Activated effector memory CD4-positive, alpha-beta T cell treated with anti-CD3 and anti-CD28 coated beads, Interleukin-2, amount 50 U/mL, for 16 hours (primary cell): ENCODE results near the gene TCL1B.

ENCODE experiments used
- DNase-seq: peaks from one replicate; pipeline ENCODE4 v3.0.0-alpha.2; 2020

TCL1B gene

DNA sequence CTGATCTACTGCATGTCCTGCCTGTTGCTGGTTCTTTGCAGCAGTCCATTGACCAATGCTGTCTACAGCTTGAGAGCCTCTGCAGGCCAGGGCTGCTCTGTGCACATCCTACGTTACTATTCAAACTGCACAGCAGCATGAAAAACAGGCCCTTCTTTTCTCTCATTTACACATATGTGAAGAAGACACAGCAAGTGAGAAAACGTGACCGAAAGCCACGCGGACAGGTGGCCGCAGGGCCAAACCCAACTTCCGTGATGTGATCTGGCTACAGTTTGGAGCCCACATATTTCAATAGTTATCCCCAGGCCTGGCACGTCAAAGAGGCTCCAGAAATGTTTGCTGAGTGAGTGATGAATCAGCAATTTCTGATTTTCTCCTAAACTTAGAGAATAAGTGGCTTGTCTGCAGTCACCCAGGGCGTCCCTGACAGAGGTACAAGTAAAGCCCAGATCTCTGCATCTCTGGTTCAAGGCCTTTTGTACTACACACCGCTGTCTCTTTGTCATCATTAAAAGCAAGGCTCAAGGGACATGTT is 17.9 kb upstream of the TCL1B start:
- no peak for DNase-seq

DNA sequence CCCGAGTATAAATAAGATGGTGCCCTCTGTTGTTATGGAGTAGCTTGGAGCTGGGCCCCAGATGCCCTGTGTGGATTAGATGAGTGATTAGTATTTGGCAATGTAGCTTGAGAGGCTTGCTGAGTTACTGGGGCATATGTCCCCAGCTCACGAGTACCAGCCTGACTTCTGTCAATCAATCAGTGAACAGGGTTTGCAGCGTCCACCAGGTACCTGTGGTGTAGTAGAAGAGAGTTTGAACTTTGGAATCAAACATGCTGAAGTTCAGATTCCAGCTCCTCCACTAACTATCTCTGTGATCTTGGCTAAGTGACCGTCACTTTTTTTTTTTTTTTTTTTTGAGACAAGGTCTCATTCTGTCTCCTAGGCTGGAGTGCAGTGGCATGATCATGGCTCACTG is 11.6 kb upstream of the TCL1B start:
- DNase-seq: no peak

DNA sequence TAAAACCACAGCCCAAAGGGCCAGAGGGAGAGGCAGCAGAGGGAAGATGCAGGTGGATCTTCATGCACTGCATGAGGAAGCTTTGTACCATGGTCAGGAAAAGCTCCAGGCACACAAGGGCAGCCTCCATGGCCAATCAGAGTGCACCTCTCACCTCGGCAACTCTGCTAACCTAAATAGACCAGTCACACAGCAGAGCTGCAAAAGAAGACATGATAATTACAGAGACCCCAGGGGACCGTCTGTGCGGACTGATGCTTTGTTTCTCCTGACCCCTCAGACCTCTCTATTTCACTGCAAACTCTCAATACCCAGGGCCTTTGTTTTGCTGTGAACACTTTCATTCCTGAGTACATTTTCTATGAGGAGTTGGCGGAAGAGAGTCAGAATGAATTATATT is 10.7 kb upstream of the TCL1B start:
- no peak for DNase-seq

DNA sequence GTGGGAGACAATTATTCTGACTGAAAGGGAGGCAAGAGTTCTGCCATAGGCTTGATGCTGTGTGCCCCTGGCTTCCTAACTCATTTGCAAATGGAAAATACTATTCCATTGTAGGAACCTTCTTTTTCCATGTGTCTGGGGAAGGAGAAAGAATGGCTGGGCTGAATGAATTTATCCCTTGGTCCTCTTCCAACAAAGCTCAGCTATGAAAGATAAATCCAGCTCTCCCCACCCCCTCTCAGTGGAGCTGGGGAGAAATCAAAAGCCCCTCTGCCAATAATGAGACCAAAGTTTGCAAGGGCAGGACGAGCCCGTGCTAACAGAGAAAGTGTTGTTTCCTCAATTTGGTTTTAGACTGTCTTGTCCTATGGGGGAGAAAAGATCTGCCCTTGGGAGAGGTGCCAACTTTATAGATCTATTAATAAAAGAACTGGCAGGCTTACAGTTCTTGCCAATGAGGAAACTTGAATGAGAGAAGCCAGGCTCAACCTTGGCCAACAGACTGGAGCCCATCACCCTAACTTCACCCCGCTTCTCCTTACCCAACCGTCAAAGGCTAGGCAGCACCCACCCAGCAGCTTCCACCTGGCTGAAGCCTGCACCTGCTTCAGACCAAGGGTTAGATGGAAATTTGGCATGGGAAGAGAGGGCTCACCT is 8.9 kb upstream of the TCL1B start:
- no peak for DNase-seq

DNA sequence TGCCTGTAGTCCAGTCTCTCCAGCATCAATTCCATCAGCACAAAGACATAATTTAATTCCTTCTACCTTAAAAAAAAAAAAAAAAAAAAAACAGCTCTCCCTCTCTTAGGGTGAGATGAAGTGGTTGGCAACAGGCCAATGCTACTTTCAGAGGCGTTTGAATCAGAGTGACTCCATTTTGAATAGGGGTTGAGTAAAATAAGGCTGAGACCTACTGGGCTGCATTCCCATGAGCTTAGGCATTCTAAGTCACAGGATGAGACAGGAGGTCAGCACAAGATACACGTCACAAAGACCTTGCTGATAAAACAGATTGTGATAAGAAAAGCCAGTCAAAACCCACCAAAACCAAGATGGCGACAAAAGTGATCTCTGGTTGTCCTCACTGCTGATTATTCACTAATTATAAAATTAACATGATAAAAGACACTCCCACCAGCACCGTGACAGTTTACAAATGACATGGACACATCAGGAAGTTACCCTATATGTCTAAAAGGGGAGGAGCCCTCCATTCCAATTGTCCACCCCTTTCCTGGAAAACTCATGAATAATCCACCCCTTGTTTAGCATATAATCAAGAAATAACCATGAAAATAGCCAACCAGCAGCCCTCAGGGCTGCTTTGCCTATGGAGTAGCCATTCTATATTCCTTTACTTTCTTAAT is 6.9 kb upstream of the TCL1B start:
- DNase-seq: no peak

DNA sequence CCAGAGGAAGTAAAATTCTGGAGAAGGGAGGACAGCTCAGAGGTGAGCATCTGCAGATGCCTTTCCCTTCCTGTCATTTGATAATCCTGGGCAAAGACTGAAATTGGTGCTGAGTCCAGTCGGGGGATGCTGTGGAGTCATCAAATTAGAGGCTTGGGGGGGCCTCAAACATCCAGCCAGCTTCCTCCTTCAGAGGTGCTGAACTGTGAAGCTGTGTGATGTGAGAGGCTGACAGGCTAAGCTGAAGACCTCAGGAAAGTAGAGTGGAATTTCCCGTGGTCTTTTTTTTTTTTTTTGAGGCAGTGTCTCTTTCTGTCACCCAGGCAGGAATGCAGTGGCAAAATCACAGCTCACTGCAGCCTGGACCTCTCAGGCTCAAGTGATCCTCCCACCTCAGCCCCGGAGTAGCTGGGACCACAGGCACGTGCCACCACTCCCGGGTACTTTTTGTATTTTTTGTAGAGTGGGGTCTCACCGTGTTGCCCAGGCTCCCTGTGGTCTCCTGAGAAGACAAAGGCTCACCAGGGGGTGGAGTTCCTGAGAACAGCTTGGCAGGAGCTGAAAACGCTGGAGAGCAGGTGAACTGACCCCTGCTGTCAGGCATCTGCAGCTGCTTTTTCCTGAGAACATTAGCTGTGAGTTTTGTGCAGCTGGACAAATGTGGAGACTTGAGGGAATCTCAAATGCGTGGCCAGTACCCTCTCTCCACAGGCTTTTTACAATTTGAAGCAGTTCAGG is 6.1 kb upstream of the TCL1B start:
- DNase-seq: no peak

DNA sequence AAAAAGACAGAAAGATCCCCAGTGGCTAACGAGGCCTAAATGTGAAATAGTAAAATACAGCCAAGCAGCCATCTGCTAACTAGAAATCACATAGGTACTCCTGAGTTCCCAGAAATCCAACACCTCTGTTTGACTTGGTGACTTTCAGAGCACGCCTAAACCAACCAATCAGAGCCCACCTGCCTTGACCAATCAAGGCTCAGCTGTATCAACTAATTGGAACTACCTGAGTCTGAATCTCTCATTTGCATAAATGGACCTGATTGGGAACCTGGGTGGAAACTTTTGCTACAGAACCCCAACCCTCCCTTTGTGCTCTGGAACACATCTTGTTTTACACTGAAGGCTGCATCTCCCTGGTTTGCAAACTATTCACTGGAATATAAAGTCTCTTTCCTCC is 5.1 kb upstream of the TCL1B start:
- no peak for DNase-seq

DNA sequence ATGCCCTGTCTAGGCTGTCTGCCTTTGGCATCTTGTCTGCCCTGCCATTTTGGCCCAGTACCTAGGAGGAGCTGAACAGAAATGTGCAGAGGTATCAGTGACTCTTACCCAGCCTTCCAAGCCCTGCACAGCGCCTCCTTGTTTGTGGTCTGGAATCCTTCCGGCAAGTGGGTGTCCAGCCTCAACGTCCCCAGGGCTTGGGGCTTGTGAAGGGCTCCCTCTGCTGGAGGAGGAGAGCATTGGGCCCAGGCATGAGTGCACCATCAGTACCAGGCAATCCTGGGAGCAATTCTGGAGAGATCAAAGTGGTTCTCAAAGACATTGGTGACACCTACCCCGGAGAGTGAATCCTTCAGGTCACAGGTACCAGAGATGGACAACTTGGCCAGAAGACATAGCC is 2.4 kb upstream of the TCL1B start:
- peak; percentile 73 for DNase-seq

DNA sequence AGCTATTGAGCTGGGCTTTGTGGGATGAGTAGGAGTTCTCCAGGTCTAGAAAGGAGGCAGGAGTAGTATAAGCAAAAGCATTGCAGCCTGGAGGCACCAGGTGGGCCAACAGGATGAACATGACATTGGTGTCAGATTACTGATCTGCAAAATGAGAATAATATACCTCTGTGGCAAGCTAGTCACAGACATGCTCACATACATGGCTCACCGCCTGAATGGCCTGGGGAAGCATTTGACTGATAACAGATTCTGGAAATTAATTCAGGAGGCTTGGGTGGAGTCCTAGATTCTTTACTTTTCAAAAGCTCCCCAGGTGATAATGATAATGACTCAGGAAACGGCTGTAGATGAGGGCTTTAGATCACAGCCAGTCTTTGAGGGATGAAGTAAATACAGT is 709 bp downstream of the TCL1B start:
- no peak for DNase-seq

DNA sequence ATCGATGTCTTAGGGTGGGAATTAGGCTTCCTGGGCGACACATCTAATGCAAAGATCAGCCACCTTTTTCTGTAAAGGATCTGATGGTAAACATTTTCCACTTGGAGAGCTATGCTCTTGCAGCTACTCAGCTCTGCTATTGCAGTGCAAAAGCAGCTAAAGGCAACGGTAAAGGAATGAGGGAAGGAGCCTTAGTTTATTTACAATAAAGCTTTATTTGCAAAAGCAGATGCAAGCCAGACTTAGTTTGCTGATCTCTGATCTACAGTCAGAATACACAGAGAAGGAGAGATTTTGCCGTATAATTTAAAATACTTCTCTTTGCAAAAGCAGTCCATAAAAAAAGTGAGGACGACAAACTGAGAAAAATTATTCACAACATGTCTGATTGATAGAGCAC is 3.2 kb downstream of the TCL1B start:
- no peak for DNase-seq

DNA sequence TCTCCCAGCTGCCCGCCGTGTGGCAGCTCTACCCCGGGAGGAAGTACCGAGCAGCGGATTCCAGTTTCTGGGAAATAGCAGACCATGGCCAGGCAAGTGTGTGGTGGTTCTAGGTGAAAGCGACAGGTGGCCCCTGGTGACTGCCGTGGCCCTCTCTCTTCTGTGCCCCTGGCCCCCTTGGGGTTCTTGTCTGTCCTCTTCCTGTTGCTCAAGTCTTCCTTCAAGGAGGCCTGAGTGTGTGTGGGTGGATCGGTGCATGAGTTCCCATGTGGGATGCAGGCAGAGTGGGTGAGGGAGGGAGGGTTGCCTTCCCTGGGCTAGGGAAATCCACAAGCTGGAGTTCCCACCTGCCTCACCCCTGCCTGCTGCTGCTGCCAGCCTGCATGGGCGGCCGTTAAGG is 4.6 kb downstream of the TCL1B start:
- no peak for DNase-seq

DNA sequence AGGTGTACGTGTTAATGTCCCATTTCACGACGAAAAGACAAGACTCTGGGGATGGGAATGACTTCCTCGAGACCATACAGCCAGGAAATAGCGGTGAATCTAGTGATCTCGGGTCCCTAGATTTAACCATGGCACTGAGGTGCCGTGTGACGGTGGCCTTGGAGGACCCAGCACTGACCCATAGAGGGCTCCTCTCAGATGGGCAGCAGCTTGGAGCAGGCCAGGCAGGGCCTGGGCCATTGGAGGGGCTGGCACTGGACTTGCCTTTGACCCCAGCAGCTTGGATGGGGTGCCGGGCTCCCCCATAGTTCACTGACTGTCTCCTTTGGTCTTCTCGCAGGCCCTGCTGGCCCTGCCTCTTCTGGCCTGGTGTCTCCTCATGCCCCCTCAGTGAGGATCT is 5.4 kb downstream of the TCL1B start:
- no peak for DNase-seq

DNA sequence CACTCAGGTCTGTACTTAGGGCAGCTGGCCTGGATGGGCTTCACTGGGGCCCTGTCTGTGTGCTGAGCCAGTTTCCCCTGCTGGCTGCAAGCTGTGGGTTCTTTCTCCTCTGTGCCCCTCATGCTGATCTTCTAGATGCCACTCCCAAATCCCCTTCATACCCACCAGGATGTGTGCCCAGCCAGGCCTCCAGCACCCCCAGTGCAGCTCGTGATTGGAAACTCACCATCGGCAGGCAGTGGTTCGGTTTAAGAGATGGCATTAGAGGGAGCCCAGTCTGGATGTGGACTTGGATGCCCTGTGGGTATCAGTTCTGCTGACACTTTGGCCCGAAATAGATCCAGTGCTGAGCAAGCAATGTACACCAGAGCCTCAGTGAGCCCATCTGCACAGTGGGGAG is 5.9 kb downstream of the TCL1B start:
- DNase-seq: no peak

DNA sequence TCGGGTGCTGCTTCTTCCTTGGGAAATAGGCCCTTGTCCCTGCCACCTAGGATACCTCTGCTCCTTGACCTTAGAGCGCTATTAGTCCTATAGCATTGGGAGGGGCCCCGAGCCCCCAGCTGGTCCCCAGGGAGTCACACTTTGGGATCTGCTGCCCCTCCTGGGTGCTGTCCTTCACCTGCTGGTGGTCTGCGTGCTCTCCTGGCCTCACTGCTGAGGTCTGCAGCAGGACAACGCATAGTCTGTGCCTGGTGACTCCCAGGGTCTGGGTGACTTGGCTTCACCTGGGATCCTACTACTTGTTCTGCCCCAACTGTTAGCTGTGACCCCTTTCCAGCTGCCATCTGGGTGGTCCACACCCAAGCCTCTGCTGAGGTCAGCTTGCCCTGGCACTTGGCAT is 8.8 kb downstream of the TCL1B start:
- DNase-seq: no peak

DNA sequence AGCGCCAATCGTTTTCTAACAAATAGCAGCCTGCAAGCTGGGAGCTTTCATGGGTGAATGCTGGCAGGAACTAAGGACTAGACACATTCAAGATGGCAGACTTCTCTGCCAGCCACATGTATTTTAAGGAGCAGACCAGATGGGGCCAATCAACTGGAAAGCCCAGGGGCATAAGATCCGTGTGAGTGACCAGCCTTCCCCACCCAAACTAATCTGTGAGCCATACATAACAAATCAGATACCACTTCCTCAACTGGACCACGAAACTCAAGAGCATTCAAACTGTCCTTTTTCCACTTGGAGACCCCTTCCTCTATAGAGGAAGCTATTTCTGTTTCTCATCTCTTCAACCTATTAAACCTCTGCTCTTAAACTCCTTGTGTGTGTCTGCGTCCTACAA is 9.7 kb downstream of the TCL1B start:
- DNase-seq: no peak

DNA sequence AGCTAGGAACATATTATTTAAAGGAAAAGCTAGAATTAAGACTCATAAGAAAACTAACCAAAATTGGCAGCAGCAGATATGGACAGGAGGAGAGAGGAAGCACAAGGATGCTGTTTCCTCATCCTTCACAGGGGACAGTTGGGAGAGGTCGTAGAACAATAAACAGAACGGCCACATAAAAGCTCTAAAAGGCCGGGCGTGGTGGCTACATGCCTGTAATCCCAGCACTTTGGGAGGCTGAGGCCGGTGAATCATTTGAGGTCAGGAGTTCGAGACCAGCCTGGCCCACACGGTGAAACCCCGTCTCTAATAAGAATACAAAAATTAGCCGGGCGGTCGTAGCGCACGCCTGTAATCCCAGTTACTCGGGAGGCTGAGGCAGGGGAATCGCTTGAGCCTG is 10.5 kb downstream of the TCL1B start:
- no peak for DNase-seq

DNA sequence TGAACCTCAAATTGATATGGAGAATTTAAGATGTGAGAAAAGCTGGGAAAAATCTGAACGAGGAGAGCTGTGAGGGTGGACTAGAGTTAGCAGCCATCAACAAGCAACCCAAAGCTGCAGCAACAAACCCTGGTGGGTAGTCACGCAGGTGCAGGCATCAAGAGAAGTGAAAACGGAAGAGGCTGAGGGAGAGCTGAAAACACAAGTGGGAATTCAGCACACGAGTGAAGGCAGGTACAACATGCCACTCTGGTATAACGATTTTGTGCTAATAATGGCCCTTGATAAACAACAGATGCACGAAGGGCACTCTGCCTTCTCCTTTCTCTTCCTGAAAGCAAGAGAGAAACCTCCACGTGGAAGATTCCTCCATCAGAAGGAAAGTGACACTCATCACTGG is 11.5 kb downstream of the TCL1B start:
- DNase-seq: no peak

DNA sequence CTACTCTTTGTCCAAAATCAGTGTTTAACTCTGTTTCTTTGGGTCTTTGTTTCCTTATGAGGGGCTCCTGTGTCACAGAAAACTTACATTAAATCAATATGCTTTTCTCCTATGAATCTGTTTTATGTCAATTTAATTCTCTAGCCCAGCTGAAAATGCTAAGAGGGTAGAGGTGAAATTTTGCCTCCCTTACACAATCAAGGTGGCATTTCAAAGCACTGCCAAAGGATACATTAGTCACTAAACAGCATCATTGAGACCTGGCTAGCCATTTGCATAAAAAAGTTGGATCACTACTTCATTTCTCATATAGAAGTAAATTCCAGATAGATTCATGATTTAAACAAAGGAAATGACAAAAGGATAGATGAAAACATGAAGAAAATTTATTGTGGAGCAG is 12.1 kb downstream of the TCL1B start:
- DNase-seq: no peak

DNA sequence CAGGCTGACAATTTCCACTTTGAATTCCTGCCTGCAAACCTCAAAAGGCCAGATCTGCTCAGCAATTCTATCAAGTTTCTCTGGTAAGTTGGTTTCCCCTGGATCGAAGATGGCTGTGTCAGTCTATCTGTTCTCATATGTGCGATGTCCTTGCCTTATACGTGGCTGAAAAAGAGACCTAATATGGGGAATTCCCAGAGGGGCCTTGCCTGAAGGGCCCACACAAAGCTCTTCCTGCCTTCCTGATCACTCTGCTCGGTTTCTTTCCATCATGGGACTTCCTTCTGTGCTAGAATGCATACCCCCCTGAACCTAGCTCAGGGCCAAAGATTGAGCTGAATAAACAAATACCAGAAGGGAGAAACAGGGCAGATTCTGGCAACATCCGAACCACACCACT is 13.2 kb downstream of the TCL1B start:
- no peak for DNase-seq

DNA sequence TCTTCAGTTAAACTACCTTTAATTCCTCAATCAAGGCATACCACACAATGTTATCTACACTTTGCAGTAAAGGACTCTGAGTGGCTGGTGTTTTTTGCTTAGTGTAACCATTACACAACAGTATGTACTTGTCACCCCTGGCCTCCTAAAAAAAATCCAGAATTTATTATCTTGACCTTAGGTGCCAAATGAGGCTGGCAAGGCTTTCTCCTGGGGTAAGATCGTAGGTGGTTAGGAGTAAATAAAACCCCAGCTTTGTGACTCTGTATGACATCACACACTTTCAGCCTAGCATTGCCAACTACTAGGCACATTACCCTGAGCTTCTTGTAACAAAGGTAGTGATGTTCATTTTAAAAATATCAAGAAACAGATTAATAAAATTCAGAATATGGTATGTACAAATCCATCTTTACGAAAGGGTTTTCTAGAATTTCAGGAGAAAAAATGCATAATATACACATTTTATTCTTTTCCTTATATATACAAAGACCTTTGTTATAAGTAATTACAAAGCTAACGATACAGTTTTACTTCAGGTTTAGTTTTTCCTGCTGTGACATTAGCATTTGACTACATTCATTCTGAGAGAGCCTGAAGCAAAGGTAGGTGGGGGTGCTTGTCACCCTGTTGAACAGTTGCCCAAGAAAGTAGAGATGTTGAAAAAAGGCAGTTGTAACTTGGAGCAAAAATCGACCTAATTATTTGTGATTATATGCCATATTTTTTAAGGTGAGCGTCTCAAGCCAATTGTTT is 14.2 kb downstream of the TCL1B start:
- DNase-seq: no peak

DNA sequence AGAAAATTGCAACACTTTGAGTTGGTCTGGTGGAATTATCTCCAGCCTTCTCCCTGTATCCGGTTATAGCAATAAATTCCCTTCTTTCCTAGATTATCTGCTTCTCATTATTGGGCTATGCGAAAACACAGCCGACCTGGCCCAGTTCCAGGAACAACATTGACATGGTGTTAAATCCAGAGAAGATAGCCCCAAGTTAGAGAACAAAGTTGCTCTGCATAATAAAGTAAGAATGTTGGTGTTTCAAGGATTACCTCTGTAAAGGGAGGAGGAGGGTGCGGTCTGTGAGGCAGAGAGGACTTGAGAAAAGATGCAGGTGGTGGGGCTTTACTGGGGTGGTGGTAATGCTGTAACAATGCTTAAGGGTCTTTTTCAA is 15.6 kb downstream of the TCL1B start:
- no peak for DNase-seq

DNA sequence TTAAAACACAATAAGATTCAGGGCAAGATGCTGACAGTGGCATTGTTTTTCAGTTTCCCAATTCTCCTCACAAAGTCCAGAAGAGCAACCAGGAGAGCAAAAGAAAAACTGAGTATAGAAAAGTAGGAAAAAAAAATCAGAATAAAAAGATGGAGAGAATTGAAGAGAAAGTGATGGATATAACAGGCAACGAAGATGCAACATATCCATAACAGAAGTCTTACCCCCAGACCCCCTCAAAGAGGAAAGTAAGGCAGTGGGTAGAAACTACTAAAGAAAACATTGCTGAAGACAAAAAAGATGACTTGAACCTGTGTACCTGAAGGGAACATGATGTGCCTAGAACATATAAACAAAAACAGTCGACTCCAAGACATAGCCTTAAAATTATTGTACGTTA is 17.1 kb downstream of the TCL1B start:
- no peak for DNase-seq

DNA sequence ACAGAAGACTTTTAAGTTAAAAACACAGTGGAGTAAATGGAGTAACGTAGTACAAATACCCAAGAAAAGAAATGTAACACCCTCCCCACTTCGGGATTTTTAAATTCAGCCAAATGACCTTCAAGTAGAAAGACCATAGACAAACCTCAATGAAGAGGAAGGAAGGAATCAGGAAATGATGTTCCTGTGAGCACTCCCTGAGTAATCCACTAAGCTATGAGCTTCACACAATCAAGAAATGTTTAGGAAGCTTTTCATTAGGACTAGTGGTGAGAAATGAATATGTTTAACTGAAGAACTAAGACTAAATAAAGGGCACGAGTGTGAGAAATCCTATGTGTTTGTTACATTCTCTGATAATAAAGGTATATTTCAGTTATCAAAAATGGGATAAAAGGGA is 17.6 kb downstream of the TCL1B start:
- DNase-seq: no peak

DNA sequence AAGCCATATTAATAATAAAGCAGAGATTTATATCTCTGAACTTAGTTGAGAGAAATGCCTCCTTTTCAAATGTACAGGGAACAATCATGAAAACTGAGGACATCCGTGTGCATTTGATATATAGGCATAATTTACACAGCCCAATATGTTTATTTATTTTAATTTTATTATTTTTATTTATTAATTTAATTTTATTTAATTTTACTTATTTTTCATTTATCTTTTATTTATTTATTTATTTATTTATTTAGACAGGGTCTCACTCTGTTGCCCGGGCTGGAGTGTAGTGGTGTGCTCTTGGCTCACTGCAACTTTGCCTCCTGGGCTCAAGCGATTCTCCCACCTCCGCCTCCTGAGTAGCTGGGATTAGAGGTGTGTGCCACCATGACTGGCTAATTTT is 19.3 kb downstream of the TCL1B start:
- no peak for DNase-seq
